Panc1 (cell line): ENCODE results near the gene NR5A2.

Experiments used
- POLR2AphosphoS5 ChIP-seq: IDR thresholded peaks from 2 replicates; pipeline ENCODE4 v1.6.1; 2012; ENCODE audit warnings: mild to moderate bottlenecking, low read depth, low read length, moderate library complexity
- SIN3A ChIP-seq: IDR thresholded peaks from 2 replicates; pipeline ENCODE4 v1.6.1; 2012; ENCODE audit warnings: low read depth, mild to moderate bottlenecking, low read length, moderate library complexity, borderline replicate concordance; ENCODE audit not compliant: insufficient read depth
- TCF7L2 ChIP-seq: IDR thresholded peaks from 2 replicates; pipeline ENCODE4 v1.6.1; 2011; ENCODE audit warnings: mild to moderate bottlenecking, low read depth, low read length, inconsistent platforms
- TF ChIP-seq, protein P1 (sequence below): fragments of 450-650 bp; IDR thresholded peaks from 2 replicates; pipeline ENCODE4 v1.5.1; 2017; ENCODE audit warnings: mild to moderate bottlenecking

DNA sequence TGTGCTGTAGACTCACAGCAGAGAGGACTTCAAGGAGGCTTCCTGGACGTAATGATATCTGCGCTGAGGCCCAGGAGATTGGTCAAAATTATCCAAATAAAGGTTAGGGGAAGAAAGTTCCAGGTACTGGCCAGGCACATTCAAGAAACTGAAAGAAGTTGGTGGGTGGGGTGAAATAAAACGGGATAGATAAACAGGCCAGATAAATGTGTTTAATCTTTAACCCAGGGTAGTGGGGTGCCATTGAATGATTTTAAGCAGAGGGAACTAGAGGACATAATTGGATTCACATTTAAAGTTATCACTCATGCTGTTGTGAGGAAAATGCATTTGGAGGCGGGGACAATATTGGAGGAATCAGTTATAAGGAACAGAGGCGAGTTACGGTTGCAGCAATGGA lies 134.7 kb downstream of the NR5A2 start:
- no peak for TF ChIP-seq POLR2AphosphoS5
- TF ChIP-seq, protein P1, sequence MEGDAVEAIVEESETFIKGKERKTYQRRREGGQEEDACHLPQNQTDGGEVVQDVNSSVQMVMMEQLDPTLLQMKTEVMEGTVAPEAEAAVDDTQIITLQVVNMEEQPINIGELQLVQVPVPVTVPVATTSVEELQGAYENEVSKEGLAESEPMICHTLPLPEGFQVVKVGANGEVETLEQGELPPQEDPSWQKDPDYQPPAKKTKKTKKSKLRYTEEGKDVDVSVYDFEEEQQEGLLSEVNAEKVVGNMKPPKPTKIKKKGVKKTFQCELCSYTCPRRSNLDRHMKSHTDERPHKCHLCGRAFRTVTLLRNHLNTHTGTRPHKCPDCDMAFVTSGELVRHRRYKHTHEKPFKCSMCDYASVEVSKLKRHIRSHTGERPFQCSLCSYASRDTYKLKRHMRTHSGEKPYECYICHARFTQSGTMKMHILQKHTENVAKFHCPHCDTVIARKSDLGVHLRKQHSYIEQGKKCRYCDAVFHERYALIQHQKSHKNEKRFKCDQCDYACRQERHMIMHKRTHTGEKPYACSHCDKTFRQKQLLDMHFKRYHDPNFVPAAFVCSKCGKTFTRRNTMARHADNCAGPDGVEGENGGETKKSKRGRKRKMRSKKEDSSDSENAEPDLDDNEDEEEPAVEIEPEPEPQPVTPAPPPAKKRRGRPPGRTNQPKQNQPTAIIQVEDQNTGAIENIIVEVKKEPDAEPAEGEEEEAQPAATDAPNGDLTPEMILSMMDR = no peak
- TF ChIP-seq TCF7L2 = no peak
- no peak for TF ChIP-seq SIN3A
